Liver (tissue), 9 donors: Measurements from ENCODE around the gene BRSK2. TPM values are rescaled to one million over a fixed set of nuclear protein-coding genes. Genes with fewer than 3 reads are reported as not detected.

Experiments used
- DNase-seq: peaks from one replicate; pipeline ENCODE4 v3.0.0-alpha.2; 2017; ENCODE audit warnings: low spot score
- H3K27ac ChIP-seq, 2 donors: one replicate each; pipeline ENCODE4 v1.7.0; 2013; ENCODE audit warnings: inconsistent platforms in 2 of 2, low read length in 2 of 2, control low read depth in 1 of 2, low read depth in 1 of 2, mild to moderate bottlenecking in 1 of 2
- H3K27me3 ChIP-seq, 4 donors: one replicate each; pipeline versions ENCODE4 v1.6.1 to v1.7.0; 2013; ENCODE audit warnings: low read length in 3 of 4, inconsistent platforms in 1 of 4, mild to moderate bottlenecking in 1 of 4, moderate library complexity in 1 of 4; ENCODE audit not compliant: control insufficient read depth in 4 of 4, insufficient read depth in 4 of 4
- H3K36me3 ChIP-seq, 4 donors: one replicate each; pipeline versions ENCODE4 v1.6.1 to v1.7.0; 2013; ENCODE audit warnings: low read length in 3 of 4, mild to moderate bottlenecking in 3 of 4, low read depth in 1 of 4, moderate library complexity in 1 of 4; ENCODE audit not compliant: control insufficient read depth in 4 of 4, insufficient read depth in 3 of 4
- H3K4me1 ChIP-seq, 4 donors: one replicate each; pipeline versions ENCODE4 v1.6.1 to v1.7.0; 2013; ENCODE audit warnings: low read length in 3 of 4, mild to moderate bottlenecking in 3 of 4, moderate library complexity in 1 of 4; ENCODE audit not compliant: control insufficient read depth in 4 of 4, insufficient read depth in 4 of 4
- H3K4me3 ChIP-seq, 3 donors: one replicate each; pipeline versions ENCODE4 v1.6.1 to v1.7.0; 2013; ENCODE audit warnings: low read length in 3 of 3, control low read depth in 1 of 3, low read depth in 1 of 3, mild to moderate bottlenecking in 1 of 3
- H3K9ac ChIP-seq, 2 donors: one replicate each; pipeline ENCODE4 v1.7.0; 2013; ENCODE audit warnings: low read length in 2 of 2, mild to moderate bottlenecking in 2 of 2, moderate library complexity in 2 of 2, control low read depth in 1 of 2, low read depth in 1 of 2
- H3K9me3 ChIP-seq, 4 donors: one replicate each; pipeline versions ENCODE4 v1.6.1 to v1.7.0; 2013; ENCODE audit warnings: low read length in 3 of 4; ENCODE audit not compliant: control insufficient read depth in 4 of 4
- FOXA1 ChIP-seq: IDR thresholded peaks from 2 replicates; pipeline ENCODE4 v1.6.1; 2016; ENCODE audit warnings: antibody characterized with exemption
- HNF4A ChIP-seq, 2 donors: conservative IDR thresholded peaks; 2 replicates each; pipeline ENCODE4 v1.6.1; 2016; ENCODE audit warnings: antibody characterized with exemption in 2 of 2, mild to moderate bottlenecking in 2 of 2
- HNF4G ChIP-seq: IDR thresholded peaks from 2 replicates; pipeline ENCODE4 v1.6.1; 2016; ENCODE audit warnings: antibody characterized with exemption
- JUND ChIP-seq, 2 donors: IDR thresholded peaks; 2 replicates each; pipeline ENCODE4 v1.6.1; 2016; ENCODE audit warnings: antibody characterized with exemption in 2 of 2
- RAD21 ChIP-seq, 2 donors: IDR thresholded peaks; 2 replicates each; pipeline ENCODE4 v1.6.1; 2016; ENCODE audit warnings: antibody characterized with exemption in 2 of 2, mild to moderate bottlenecking in 2 of 2
- RXRA ChIP-seq, 2 donors: IDR thresholded peaks; 2 replicates each; pipeline ENCODE4 v1.6.1; 2017 to 2018; ENCODE audit warnings: antibody characterized with exemption in 2 of 2, mild to moderate bottlenecking in 1 of 2
- TAF1 ChIP-seq: conservative IDR thresholded peaks from 2 replicates; pipeline ENCODE4 v1.6.1; 2016; ENCODE audit warnings: antibody characterized with exemption, mild to moderate bottlenecking
- WGBS: extraction: QIAGEN DNeasy Blood & Tissue Kit; methylation state at CpG from one replicate; pipeline ENCODE4 v1.1.7; 2013; 5-methylcytosine and 5-hydroxymethylcytosine counted together
- polyA plus RNA-seq, 2 donors: library from polyadenylated mRNA; stranded (reverse) in 1 of 2; unstranded in 1 of 2; fragments of 200-250 nt in 1 of 2; fragments of >200 nt in 1 of 2; fragmentation: Nextera tagmentation in 1 of 2; extraction: Ambion mirVana in 1 of 2; gene quantifications; one replicate each; pipeline versions ENCODE4 v1.2.1 to v1.2.3, GENCODE V29; 2013 to 2015
- total RNA-seq, 2 donors: library from RNA; depleted of rRNA; stranded (reverse); fragments of >200 nt; gene quantifications; one replicate each; pipeline ENCODE4 v1.2.3, GENCODE V29; 2014
- TF ChIP-seq, protein P1 (sequence below): IDR thresholded peaks from 2 replicates; pipeline ENCODE4 v1.6.1; 2016; ENCODE audit warnings: antibody characterized with exemption, mild to moderate bottlenecking
- TF ChIP-seq, protein P2 (sequence below): fragments of 150-350 bp; IDR thresholded peaks from 2 replicates; pipeline ENCODE4 v1.5.1; 2017; ENCODE audit warnings: improper control_type of control experiment, low read depth, low read length; ENCODE audit not compliant: missing input control
- TF ChIP-seq, protein P3 (sequence below): IDR thresholded peaks from 2 replicates; pipeline ENCODE4 v1.6.1; 2016; ENCODE audit warnings: antibody characterized with exemption
- TF ChIP-seq, protein P4 (sequence below): IDR thresholded peaks from 2 replicates; pipeline ENCODE4 v1.6.1; 2016; ENCODE audit warnings: antibody characterized with exemption
- TF ChIP-seq, protein P5 (sequence below): IDR thresholded peaks from 2 replicates; pipeline ENCODE4 v1.6.1; 2016; ENCODE audit warnings: antibody characterized with exemption
- donor health status: healthy.
- donor health status: healthy.
- donor health status: healthy.
- donor health status: healthy.
- donor health status: healthy.

BRSK2 gene
- total and polyA plus RNA-seq, 4 donors = 0.05 to 0.17 TPM; not detected in 2

DNA sequence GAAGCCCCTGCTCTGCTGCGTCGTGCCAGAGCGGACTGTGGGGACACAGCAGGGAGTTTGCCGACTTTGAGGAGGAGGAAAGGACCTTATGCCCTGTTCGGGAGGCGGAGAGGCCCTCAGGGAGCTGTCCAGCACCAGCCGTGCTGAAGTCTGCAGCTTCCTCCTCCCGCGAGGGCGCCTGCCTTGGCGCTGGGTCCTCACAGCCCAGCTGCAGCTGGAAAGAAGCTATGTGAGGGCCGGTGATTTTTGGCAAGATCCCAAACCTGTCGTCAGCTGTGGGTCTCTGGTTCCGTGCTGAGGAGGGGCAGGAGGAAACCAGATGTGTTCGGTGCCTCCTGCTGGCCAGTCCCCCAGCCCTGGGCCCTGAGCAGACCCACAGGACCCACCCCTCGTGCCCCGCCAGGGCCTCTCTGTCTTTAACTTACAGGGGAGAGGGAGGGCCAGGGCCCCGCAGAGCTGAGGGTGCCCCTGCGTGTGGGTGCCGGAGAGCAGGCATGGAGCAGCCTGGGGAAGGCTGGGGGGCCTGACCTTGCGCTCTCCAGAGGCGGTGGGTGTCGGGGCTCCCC lies 12.0 kb downstream of the BRSK2 start:
- no peaks in the 10 kb centered on the region for H3K36me3 ChIP-seq
- H3K9me3 ChIP-seq = no peaks in the 10 kb centered on the region
- WGBS = 27% methylated on average over 23 of the region's 23 CpGs
- H3K27me3 ChIP-seq = no peaks in the 10 kb centered on the region
- DNase-seq = peak; percentile 70
- TF ChIP-seq, protein P1, sequence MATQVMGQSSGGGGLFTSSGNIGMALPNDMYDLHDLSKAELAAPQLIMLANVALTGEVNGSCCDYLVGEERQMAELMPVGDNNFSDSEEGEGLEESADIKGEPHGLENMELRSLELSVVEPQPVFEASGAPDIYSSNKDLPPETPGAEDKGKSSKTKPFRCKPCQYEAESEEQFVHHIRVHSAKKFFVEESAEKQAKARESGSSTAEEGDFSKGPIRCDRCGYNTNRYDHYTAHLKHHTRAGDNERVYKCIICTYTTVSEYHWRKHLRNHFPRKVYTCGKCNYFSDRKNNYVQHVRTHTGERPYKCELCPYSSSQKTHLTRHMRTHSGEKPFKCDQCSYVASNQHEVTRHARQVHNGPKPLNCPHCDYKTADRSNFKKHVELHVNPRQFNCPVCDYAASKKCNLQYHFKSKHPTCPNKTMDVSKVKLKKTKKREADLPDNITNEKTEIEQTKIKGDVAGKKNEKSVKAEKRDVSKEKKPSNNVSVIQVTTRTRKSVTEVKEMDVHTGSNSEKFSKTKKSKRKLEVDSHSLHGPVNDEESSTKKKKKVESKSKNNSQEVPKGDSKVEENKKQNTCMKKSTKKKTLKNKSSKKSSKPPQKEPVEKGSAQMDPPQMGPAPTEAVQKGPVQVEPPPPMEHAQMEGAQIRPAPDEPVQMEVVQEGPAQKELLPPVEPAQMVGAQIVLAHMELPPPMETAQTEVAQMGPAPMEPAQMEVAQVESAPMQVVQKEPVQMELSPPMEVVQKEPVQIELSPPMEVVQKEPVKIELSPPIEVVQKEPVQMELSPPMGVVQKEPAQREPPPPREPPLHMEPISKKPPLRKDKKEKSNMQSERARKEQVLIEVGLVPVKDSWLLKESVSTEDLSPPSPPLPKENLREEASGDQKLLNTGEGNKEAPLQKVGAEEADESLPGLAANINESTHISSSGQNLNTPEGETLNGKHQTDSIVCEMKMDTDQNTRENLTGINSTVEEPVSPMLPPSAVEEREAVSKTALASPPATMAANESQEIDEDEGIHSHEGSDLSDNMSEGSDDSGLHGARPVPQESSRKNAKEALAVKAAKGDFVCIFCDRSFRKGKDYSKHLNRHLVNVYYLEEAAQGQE = peak; percentile 100
- TF ChIP-seq RXRA (IDR thresholded peaks at IDR 0.05) = no peak
- no peak overlapping the region for H3K9ac ChIP-seq
- no peak overlapping the region for H3K27ac ChIP-seq
- H3K4me1 ChIP-seq = no peaks in the 10 kb centered on the region
- no peak overlapping the region for H3K4me3 ChIP-seq

DNA sequence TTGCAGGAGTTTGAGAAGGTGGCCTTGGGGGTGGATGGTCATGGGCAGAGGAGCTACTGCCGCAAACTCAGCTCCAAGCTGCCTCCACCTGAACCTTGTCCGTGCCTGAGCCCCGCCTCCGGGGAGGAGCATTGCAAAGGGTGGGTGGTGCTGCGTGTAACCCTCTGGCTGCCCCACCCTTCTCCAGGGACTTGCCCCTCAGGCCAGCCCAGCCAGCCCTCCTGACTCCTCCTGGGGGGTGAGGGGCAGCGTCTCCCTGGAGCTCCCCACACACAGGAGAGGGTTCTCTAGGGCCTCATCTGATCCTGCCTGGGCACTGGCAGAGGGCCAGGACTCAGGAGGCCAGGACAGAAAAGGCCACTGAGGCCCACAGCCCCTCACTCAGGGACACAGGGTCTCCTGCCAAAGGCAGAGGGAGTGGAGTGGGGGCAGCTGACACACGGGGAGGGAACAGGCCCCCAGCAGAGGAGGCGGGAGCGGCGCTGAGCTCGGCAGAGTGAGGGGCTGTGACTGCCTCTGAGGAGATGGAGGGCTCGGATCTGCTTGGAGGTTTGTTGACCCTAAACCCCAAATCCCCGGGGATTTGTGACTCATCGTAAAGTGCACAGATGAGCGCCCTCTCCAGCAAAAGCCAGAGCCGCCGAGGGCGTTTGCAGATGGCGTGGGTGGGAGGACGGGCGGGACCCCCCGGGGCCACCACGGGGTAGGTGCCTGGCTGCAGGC lies 12.8 kb downstream of the BRSK2 start:
- Histone ChIP-seq H3K27me3 (no peaks in the 10 kb centered on the region), H3K4me3 (no peak overlapping the region), H3K9me3 (no peaks in the 10 kb centered on the region), H3K4me1 (no peaks in the 10 kb centered on the region), H3K36me3 (no peaks in the 10 kb centered on the region), H3K27ac (no peak overlapping the region), H3K9ac (no peak overlapping the region)
- TF ChIP-seq, protein P2, sequence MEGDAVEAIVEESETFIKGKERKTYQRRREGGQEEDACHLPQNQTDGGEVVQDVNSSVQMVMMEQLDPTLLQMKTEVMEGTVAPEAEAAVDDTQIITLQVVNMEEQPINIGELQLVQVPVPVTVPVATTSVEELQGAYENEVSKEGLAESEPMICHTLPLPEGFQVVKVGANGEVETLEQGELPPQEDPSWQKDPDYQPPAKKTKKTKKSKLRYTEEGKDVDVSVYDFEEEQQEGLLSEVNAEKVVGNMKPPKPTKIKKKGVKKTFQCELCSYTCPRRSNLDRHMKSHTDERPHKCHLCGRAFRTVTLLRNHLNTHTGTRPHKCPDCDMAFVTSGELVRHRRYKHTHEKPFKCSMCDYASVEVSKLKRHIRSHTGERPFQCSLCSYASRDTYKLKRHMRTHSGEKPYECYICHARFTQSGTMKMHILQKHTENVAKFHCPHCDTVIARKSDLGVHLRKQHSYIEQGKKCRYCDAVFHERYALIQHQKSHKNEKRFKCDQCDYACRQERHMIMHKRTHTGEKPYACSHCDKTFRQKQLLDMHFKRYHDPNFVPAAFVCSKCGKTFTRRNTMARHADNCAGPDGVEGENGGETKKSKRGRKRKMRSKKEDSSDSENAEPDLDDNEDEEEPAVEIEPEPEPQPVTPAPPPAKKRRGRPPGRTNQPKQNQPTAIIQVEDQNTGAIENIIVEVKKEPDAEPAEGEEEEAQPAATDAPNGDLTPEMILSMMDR = no peak
- TF ChIP-seq FOXA1 (no peak), HNF4A (conservative IDR thresholded peaks at IDR 0.05) (no peak), JUND (IDR thresholded peaks at IDR 0.05) (no peak), RAD21 (IDR thresholded peaks at IDR 0.05) (no peak), RXRA (IDR thresholded peaks at IDR 0.05) (no peak), HNF4G (no peak), TAF1 (no peak)
- TF ChIP-seq, protein P3, sequence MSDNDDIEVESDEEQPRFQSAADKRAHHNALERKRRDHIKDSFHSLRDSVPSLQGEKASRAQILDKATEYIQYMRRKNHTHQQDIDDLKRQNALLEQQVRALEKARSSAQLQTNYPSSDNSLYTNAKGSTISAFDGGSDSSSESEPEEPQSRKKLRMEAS = no peak
- TF ChIP-seq, protein P4, sequence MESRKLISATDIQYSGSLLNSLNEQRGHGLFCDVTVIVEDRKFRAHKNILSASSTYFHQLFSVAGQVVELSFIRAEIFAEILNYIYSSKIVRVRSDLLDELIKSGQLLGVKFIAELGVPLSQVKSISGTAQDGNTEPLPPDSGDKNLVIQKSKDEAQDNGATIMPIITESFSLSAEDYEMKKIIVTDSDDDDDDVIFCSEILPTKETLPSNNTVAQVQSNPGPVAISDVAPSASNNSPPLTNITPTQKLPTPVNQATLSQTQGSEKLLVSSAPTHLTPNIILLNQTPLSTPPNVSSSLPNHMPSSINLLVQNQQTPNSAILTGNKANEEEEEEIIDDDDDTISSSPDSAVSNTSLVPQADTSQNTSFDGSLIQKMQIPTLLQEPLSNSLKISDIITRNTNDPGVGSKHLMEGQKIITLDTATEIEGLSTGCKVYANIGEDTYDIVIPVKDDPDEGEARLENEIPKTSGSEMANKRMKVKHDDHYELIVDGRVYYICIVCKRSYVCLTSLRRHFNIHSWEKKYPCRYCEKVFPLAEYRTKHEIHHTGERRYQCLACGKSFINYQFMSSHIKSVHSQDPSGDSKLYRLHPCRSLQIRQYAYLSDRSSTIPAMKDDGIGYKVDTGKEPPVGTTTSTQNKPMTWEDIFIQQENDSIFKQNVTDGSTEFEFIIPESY = no peak
- TF ChIP-seq, protein P5, sequence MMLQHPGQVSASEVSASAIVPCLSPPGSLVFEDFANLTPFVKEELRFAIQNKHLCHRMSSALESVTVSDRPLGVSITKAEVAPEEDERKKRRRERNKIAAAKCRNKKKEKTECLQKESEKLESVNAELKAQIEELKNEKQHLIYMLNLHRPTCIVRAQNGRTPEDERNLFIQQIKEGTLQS = no peak
- no peak for DNase-seq
- WGBS = 73% methylated on average over 23 of the region's 23 CpGs
